ENCODE data around the gene ATRNL1. TPM values are rescaled to one million over a fixed set of nuclear protein-coding genes. Genes with fewer than 3 reads are reported as not detected.

The ATRNL1 gene, protein sequence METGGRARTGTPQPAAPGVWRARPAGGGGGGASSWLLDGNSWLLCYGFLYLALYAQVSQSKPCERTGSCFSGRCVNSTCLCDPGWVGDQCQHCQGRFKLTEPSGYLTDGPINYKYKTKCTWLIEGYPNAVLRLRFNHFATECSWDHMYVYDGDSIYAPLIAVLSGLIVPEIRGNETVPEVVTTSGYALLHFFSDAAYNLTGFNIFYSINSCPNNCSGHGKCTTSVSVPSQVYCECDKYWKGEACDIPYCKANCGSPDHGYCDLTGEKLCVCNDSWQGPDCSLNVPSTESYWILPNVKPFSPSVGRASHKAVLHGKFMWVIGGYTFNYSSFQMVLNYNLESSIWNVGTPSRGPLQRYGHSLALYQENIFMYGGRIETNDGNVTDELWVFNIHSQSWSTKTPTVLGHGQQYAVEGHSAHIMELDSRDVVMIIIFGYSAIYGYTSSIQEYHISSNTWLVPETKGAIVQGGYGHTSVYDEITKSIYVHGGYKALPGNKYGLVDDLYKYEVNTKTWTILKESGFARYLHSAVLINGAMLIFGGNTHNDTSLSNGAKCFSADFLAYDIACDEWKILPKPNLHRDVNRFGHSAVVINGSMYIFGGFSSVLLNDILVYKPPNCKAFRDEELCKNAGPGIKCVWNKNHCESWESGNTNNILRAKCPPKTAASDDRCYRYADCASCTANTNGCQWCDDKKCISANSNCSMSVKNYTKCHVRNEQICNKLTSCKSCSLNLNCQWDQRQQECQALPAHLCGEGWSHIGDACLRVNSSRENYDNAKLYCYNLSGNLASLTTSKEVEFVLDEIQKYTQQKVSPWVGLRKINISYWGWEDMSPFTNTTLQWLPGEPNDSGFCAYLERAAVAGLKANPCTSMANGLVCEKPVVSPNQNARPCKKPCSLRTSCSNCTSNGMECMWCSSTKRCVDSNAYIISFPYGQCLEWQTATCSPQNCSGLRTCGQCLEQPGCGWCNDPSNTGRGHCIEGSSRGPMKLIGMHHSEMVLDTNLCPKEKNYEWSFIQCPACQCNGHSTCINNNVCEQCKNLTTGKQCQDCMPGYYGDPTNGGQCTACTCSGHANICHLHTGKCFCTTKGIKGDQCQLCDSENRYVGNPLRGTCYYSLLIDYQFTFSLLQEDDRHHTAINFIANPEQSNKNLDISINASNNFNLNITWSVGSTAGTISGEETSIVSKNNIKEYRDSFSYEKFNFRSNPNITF (N-terminal part only)
- under 0.01 TPM in 1 of 2 replicates, not detected in the other for total RNA-seq

DNA sequence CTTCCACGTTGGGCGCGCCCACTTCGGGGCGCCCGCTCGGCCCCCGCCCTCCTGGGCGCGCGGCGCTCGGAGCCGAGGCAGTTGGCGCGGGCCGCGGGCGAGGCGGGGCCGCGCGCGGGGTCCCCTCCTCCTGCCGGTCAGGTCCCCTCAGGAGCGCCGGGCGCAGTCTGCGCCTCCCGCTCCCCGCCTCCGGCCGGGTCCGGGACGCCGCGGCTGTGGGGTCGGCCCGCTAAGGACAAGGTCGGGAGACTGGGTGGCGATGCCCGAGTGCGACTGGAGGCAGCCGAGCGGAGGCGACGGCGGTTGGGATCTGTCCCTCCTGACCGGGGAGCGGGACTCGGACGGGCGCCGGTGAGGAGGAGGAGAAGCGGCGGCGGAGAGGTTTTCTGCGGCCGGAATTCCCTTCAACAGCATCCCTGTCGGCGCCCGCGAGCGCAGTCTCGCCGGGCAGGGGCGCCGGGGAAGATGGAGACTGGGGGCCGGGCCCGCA, at the start of gene ATRNL1:
ATRNL1 (plus strand) TSS at position 80 of the 490 bp plus-strand sequence; CDS start at position 466, 386 bp downstream.

Other genes starting within 250 kb of the ATRNL1 start
- gene TRUB1, start 155.2 kb upstream of the ATRNL1 start, total RNA-seq = 22.1 and 26.6 TPM in 2 replicates

Measured in epithelial cell of umbilical artery (primary cell).